WI38 (cell line): Measurements from ENCODE around the gene TSNAX.

ENCODE experiments used
- H3K4me3 ChIP-seq: 2 replicates; pipeline ENCODE4 v1.5.1; 2011; ENCODE audit warnings: low read depth, mild to moderate bottlenecking, control low read depth, low read length
- CTCF ChIP-seq: IDR thresholded peaks from 2 replicates; pipeline ENCODE4 v1.5.1; 2012; ENCODE audit warnings: low read depth, mild to moderate bottlenecking, control low read depth, low read length

Gene TSNAX

GRCh38 chr1:231594123-231594522, 65.7 kb downstream of the TSNAX start:
- no peak for TF ChIP-seq CTCF
- H3K4me3 ChIP-seq = no peak overlapping the region

GRCh38 chr1:231594749-231595148, 66.3 kb downstream of the TSNAX start:
- no peak overlapping the region for H3K4me3 ChIP-seq
- no peak for TF ChIP-seq CTCF

GRCh38 chr1:231596337-231596791, 67.9 kb downstream of the TSNAX start:
- no peak for TF ChIP-seq CTCF
- no peak overlapping the region for H3K4me3 ChIP-seq

GRCh38 chr1:231597971-231598370, 69.5 kb downstream of the TSNAX start:
- TF ChIP-seq CTCF = no peak
- H3K4me3 ChIP-seq = no peak overlapping the region

- no peak overlapping the region for H3K4me3 ChIP-seq
- TF ChIP-seq CTCF = no peak
Measured at GRCh38 chr1:231600458-231600976, 72.0 kb downstream of the TSNAX start.

- TF ChIP-seq CTCF = no peak
- H3K4me3 ChIP-seq = no peak overlapping the region
Measured at GRCh38 chr1:231601824-231602672, 73.6 kb downstream of the TSNAX start.

- no peak overlapping the region for H3K4me3 ChIP-seq
- TF ChIP-seq CTCF = no peak
Measured at GRCh38 chr1:231602673-231602984, 74.2 kb downstream of the TSNAX start.
